ENCODE data around the gene GCSAM. TPM values are rescaled to one million over a fixed set of nuclear protein-coding genes. Genes with fewer than 3 reads are reported as not detected.

GCSAM gene
- total and polyA plus RNA-seq, 2 experiments from 2014 or later: 0.86 TPM; not detected in 1

DNA sequence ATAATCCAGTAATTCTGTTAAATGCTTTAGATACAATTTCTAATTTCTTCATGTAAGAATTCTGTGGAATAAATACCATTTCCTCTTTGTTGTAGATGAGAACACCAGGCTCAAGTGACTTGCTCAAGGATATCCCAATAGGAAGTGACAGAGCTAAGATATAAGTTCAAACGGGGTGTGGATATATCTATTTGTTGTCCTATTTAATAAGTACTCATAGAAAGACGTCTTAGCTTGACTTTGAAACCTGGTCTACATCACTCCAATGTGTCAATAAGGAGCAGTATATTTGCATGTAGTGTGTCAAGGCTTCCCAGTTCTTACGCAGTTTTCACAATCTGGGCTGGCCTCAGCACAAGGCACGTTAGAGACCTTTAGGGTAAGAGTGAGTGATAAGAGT is 4.7 kb upstream of the GCSAM start (continued):
- TF ChIP-seq, protein P1, sequence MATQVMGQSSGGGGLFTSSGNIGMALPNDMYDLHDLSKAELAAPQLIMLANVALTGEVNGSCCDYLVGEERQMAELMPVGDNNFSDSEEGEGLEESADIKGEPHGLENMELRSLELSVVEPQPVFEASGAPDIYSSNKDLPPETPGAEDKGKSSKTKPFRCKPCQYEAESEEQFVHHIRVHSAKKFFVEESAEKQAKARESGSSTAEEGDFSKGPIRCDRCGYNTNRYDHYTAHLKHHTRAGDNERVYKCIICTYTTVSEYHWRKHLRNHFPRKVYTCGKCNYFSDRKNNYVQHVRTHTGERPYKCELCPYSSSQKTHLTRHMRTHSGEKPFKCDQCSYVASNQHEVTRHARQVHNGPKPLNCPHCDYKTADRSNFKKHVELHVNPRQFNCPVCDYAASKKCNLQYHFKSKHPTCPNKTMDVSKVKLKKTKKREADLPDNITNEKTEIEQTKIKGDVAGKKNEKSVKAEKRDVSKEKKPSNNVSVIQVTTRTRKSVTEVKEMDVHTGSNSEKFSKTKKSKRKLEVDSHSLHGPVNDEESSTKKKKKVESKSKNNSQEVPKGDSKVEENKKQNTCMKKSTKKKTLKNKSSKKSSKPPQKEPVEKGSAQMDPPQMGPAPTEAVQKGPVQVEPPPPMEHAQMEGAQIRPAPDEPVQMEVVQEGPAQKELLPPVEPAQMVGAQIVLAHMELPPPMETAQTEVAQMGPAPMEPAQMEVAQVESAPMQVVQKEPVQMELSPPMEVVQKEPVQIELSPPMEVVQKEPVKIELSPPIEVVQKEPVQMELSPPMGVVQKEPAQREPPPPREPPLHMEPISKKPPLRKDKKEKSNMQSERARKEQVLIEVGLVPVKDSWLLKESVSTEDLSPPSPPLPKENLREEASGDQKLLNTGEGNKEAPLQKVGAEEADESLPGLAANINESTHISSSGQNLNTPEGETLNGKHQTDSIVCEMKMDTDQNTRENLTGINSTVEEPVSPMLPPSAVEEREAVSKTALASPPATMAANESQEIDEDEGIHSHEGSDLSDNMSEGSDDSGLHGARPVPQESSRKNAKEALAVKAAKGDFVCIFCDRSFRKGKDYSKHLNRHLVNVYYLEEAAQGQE (IDR thresholded peaks at IDR 0.05; ENCODE audit: unreplicated experiment): no peak
- no peak for TF ChIP-seq STAT1 (IDR thresholded peaks at IDR 0.05; ENCODE audit: unreplicated experiment)

DNA sequence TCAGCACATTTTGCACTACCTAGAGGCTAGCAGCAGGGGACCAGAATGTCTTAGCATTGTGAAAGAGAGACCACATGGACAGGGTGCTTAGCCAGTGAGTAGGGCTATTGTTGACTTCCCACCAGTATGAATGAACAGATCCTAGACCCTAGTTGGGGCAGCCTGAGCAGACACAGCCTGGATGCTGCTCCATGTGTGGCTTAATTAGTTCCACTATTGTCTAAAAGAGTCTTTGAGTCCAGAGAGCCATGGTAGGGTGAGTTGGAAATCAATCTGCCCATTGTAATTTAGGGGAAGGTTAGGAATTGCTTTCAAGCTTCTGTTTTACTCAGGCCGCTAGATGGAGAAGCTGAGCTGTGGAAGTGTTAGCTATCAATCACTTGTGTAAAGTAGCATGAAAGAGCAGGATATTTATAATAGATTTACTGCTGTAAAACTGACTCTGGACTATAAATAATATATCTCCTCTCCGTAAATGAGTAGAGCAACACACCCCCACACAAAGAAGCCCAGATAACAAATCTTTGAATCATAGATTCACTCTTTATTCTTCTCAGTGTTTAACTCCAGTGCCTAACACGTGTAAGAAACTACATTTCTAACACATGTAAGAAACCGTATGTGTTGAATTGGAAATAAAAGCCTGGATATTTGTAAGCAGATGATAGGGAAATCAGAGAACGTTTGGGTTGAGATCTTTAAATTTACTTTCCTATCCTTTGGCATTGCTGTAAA is 4.1 kb upstream of the GCSAM start:
- Histone ChIP-seq H3K9me2 (ENCODE audit: insufficient read depth) (no peaks in the 10 kb centered on the region), H3K4me3 (no peak overlapping the region), H3F3A (replicated peaks; ENCODE audit: low read depth) (no peaks in the 10 kb centered on the region), H3K79me2 (replicated peaks; ENCODE audit: insufficient read depth) (no peaks in the 10 kb centered on the region), H3K36me3 (ENCODE audit: insufficient read depth) (no peaks in the 10 kb centered on the region), H3K4me1 (ENCODE audit: insufficient read depth) (peaks cover 20% of the 10 kb centered on the region), H3K4me2 (peak overlapping the region; percentile 34; the same call in 1 of the 2 replicates), H3K27me3 (ENCODE audit: insufficient read depth) (no peaks in the 10 kb centered on the region), H3K27ac (ENCODE audit: low read depth) (peak overlapping the region; percentile 43; the same call in 1 of the 2 replicates), H2AFZ (no peak overlapping the region), H4K20me1 (replicated peaks; ENCODE audit: insufficient read depth) (no peaks in the 10 kb centered on the region)
- Mint-ChIP-seq H3K27ac (peak overlapping the region; percentile 93), H3K4me1 (peaks cover 31% of the 10 kb centered on the region), H3K4me3 (no peak overlapping the region), H3K36me3 (ENCODE audit: low read depth) (no peaks in the 10 kb centered on the region), H3K9me3 (no peaks in the 10 kb centered on the region), H3K27me3 (ENCODE audit: insufficient read depth, low read depth, poor library complexity) (no peaks in the 10 kb centered on the region)
- DNase-seq (ENCODE audit: low spot score) (peak; percentile 86), ATAC-seq (peak; percentile 95)
- TF ChIP-seq, protein P1 (IDR thresholded peaks at IDR 0.05; ENCODE audit: unreplicated experiment): no peak
- TF ChIP-seq JUNB (IDR thresholded peaks at IDR 0.05; ENCODE audit: unreplicated experiment) (no peak), NANOG (IDR thresholded peaks at IDR 0.05; ENCODE audit: borderline replicate concordance) (peak; percentile 56; the same call in 1 of the 2 replicates), EZH2phosphoT487 (IDR thresholded peaks at IDR 0.05; ENCODE audit: unreplicated experiment) (no peak), CTCF (conservative IDR thresholded peaks at IDR 0.05; ENCODE audit: low read depth in 2 of 2) (peak; percentile 82 to 87), ZNF114 (CRISPR knock-in tag; IDR thresholded peaks at IDR 0.05) (peak; percentile 79; the same call in 1 of the 2 replicates), POLR2AphosphoS5 (IDR thresholded peaks at IDR 0.05; ENCODE audit: low read depth) (no peak)
- TF ChIP-seq, protein P2, sequence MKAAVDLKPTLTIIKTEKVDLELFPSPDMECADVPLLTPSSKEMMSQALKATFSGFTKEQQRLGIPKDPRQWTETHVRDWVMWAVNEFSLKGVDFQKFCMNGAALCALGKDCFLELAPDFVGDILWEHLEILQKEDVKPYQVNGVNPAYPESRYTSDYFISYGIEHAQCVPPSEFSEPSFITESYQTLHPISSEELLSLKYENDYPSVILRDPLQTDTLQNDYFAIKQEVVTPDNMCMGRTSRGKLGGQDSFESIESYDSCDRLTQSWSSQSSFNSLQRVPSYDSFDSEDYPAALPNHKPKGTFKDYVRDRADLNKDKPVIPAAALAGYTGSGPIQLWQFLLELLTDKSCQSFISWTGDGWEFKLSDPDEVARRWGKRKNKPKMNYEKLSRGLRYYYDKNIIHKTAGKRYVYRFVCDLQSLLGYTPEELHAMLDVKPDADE (IDR thresholded peaks at IDR 0.05): no peak

Data from GM23338 (cell line).